ENCODE data around the gene FDX1.

The FDX1 gene

DNA sequence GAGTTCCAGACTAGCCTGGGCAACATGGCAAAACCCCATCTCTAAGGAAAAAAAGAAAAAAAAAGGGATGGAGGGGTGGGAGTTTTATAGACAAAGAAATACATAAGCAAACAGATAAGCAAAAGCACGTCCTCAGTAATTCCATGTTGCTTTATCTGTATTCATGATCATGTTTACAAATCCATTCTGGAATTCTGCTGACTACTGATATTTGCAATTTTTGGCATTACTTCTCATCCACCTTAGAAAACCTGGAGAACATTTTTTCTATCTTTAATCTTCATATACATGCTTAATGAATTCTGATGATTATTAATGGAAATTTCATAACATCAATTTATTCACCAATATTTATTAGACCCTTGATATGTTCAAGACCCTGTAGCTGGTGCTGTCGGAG is 1.7 kb upstream of the FDX1 start:
- no peak overlapping the region for H3K4me3 ChIP-seq (replicated peaks; ENCODE audit: low read depth, low read length)
- TF ChIP-seq, protein P1, sequence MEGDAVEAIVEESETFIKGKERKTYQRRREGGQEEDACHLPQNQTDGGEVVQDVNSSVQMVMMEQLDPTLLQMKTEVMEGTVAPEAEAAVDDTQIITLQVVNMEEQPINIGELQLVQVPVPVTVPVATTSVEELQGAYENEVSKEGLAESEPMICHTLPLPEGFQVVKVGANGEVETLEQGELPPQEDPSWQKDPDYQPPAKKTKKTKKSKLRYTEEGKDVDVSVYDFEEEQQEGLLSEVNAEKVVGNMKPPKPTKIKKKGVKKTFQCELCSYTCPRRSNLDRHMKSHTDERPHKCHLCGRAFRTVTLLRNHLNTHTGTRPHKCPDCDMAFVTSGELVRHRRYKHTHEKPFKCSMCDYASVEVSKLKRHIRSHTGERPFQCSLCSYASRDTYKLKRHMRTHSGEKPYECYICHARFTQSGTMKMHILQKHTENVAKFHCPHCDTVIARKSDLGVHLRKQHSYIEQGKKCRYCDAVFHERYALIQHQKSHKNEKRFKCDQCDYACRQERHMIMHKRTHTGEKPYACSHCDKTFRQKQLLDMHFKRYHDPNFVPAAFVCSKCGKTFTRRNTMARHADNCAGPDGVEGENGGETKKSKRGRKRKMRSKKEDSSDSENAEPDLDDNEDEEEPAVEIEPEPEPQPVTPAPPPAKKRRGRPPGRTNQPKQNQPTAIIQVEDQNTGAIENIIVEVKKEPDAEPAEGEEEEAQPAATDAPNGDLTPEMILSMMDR (IDR thresholded peaks at IDR 0.05; ENCODE audit: low read length, missing control alignments), result no peak
- no peak for DNase-seq (ENCODE audit: low read depth)

DNA sequence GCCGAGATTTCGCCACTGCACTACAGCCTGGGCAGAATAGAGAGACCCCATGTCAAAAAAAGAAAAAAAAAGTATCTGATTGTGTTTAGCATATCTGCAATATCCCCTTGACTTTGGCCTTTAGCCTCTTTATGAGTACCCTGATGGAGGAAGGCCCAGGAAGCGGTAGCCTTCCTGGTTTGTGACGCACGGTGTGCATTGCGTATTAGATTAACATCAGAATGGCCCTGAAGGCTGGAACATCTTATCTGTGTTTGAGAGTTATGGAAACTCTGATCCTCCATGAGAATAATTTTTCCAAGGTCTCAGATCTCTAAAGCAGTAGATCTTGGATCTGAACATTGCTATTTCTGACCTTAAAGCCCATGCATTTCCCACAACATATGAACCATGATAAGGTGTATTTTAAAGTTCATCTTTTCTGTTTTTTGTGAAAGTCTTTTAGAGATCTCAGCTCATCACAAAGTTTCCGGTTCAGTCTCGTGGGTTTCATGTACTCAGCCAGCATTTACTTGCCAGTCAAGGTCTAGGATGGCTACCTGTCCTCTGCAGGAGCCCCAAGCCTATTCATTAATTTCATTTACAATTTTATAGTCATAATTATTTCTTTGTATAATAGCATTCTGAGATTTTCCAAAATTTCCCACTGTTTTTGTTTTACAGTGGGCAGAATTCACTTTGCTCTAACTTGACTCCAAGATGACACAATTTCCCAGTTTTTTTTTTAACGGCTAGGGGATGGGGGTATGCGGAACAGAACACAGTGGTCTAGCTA is 605 bp upstream of the FDX1 start:
- H3K4me3 ChIP-seq (replicated peaks; ENCODE audit: low read depth, low read length), result peak overlapping the region; percentile 86
- TF ChIP-seq, protein P1 (IDR thresholded peaks at IDR 0.05; ENCODE audit: low read length, missing control alignments), result no peak
- DNase-seq (ENCODE audit: low read depth), result no peak

DNA sequence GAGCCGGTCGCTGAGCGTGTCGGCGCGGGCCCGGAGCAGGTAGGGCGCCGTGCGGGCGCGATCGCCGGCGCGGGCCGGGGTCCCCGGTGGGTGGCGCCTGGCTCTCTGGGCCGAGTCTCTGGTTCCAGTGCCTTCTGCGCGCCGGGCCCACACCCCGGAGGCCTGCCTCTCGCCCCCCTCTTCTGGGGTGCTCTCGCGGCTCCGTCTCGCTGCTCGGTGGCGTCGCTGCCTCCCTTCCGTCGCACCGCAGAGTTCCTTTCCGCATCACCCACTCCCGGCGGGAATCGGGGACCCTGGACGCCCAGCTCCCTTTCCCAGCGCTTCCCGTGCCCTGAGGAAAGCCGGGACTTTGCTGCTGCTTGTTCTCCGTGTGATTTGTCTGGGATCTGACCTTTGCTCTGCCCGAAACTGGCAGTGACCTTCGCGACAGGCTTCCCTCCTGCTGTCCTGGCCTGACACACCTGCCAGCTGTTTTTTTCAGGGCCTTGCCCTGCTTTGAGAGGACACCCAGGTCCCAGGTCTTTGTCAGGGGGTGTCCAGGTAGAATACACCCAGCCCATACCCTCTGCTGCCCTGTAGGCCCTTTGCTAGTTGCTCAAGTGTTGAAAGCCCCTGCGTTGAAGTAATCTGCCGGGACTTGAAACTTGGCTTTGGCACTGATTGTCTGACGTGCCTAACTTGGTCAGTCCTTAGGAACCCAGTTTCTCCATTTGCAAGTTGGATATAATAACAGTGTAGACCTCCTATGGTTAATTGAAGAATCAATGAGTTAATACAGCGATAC is 711 bp downstream of the FDX1 start:
- TF ChIP-seq, protein P1 (IDR thresholded peaks at IDR 0.05; ENCODE audit: low read length, missing control alignments), result no peak
- H3K4me3 ChIP-seq (replicated peaks; ENCODE audit: low read depth, low read length), result peak overlapping the region; percentile 86
- DNase-seq (ENCODE audit: low read depth), result peak; percentile 50

DNA sequence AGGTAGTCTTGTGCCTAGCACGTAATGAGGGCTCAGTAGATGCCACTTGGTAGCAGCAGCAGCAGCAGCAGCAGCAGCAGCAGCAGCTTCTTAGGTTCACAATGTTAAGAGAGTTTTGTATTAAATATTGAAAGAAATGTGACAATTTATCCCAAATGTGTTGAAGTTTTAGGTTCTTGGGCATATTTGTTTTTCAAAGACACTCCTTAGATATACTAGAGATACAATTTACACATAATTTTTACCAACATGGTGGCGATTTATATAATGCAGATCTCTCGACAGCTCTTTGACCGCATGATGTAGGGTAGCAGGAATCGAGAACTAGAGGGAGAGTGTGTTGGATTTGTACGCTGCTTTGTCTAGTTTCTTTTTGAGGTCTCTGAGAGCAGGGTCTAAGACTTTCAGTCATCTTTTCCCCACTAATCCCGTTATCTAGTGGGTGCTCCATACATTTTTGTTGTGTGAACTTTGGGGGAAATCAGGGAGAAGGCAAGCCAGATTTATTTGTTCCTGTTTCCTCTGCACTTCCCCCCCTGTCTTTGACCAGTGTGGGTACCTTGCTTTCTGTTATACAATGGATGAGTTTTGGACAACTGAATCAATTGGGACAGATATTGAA is 1.4 kb downstream of the FDX1 start:
- peak; percentile 26 for DNase-seq (ENCODE audit: low read depth)
- H3K4me3 ChIP-seq (replicated peaks; ENCODE audit: low read depth, low read length), result peak overlapping the region; percentile 86
- TF ChIP-seq, protein P1 (IDR thresholded peaks at IDR 0.05; ENCODE audit: low read length, missing control alignments), result no peak

DNA sequence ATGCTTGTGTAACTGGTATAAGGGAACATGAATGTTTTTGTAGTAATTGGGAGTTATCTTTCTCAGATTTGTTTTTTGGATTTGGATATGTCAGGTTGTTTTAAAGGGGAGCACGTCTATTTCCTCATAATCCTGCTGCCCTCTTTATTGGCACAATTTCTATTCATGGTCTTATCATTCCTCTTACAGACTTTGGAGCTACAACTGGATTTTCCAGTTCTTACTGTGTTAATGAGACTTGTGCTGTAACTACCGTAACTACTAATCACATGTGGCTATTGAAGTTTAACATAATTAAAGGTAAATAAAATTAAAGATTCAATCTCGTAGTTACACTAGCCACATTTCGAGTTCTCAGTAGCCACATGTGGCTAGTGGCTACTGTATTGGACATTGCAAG is 1.9 kb downstream of the FDX1 start:
- no peak for DNase-seq (ENCODE audit: low read depth)
- peak overlapping the region; percentile 86 for H3K4me3 ChIP-seq (replicated peaks; ENCODE audit: low read depth, low read length)
- TF ChIP-seq, protein P1 (IDR thresholded peaks at IDR 0.05; ENCODE audit: low read length, missing control alignments), result no peak

DNA sequence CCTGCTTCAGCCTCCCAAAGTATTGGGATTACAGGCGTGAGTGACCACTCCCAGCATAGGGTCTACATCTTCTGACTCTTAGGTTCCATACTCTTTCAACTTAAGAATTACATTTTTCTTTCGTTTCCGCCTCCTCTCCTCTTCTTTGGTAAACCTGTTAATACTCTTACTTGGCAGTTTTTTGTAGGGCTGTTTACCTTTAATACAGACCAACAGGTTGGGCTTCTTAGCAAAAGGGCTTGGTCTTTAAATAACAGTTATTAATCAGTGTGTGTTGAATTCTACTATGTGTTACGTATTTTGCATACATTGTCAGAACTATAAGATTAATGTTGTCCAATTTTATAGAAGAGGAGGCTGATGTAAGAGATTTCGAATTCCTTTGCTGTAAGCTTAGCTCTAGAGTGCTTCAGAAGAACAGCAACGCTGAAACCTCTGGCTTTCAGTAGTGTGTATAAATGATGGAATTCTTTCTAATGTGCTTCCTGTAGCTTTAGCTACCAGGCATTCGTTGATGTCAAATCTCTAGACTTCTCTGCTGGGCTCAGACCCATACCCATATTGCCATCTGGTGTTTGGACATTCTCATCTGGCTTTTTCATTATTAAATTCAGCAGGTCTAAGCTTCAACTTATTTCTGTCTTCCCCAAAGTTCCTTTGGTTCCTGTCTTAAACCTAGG is 3.1 kb downstream of the FDX1 start:
- peak; percentile 36 for DNase-seq (ENCODE audit: low read depth)
- H3K4me3 ChIP-seq (replicated peaks; ENCODE audit: low read depth, low read length), result no peak overlapping the region

More for the DNA sequence above, 3.1 kb downstream of the FDX1 start:
- TF ChIP-seq, protein P1 (IDR thresholded peaks at IDR 0.05; ENCODE audit: low read length, missing control alignments), result no peak
